Activated naive CD4-positive, alpha-beta T cell treated with anti-CD3 and anti-CD28 coated beads, Interleukin-2, amount 50 U/mL, for 72 hours (primary cell): Measurements from ENCODE around the gene SMIM29. TPM values are rescaled to one million over a fixed set of nuclear protein-coding genes. Genes with fewer than 3 reads are reported as not detected.
"Not testable (repeated sequence)": the region's sequence is repeated elsewhere in the genome, so short reads cannot be mapped to it uniquely, and the experiment has no call there.

Experiments
- ATAC-seq, 2 donors: fragments of 150-1000 bp; cut with Tn5 transposase; 2 replicates each; pipeline ENCODE4 v1.10.0; 2021; ENCODE audit warnings: mild to moderate bottlenecking in 2 of 2, moderate library complexity in 2 of 2
- DNase-seq, 2 donors: peaks; one replicate each; pipeline ENCODE4 v3.0.0; 2021 to 2022; ENCODE audit warnings: low spot score in 2 of 2
- H3K27ac Mint-ChIP-seq, 2 donors: one replicate each; pipeline ENCODE4 v1.8.0; 2022; ENCODE audit warnings: mild to moderate bottlenecking in 2 of 2, mixed read lengths in 2 of 2
- H3K36me3 Mint-ChIP-seq, 2 donors: one replicate each; pipeline ENCODE4 v1.8.0; 2022; ENCODE audit warnings: mixed read lengths in 2 of 2
- H3K9me3 Mint-ChIP-seq, 2 donors: one replicate each; pipeline ENCODE4 v1.8.0; 2022; ENCODE audit warnings: mixed read lengths in 2 of 2
- total RNA-seq, 2 donors: library from RNA; stranded (reverse); gene quantifications; one replicate each; pipeline ENCODE4 v1.2.3, GENCODE V29; 2022

SMIM29 gene
- total RNA-seq, 2 donors from 2014 or later: 12.8 to 25.1 TPM

DNA sequence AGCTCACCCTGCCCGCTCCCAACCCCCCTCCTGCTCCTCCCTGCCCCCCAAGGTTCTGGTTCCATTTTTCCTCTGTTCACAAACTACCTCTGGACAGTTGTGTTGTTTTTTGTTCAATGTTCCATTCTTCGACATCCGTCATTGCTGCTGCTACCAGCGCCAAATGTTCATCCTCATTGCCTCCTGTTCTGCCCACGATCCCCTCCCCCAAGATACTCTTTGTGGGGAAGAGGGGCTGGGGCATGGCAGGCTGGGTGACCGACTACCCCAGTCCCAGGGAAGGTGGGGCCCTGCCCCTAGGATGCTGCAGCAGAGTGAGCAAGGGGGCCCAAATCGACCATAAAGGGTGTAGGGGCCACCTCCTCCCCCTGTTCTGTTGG, 3.1 kb downstream of the SMIM29 start:
- not testable (repeated sequence) for ATAC-seq, H3K9me3 Mint-ChIP-seq, DNase-seq
- Mint-ChIP-seq H3K36me3 (peaks cover 23 to 25% of the 10 kb centered on the region in 2 donors), H3K27ac (peak overlapping the region in 1 of 2 donors; percentile 87)

DNA sequence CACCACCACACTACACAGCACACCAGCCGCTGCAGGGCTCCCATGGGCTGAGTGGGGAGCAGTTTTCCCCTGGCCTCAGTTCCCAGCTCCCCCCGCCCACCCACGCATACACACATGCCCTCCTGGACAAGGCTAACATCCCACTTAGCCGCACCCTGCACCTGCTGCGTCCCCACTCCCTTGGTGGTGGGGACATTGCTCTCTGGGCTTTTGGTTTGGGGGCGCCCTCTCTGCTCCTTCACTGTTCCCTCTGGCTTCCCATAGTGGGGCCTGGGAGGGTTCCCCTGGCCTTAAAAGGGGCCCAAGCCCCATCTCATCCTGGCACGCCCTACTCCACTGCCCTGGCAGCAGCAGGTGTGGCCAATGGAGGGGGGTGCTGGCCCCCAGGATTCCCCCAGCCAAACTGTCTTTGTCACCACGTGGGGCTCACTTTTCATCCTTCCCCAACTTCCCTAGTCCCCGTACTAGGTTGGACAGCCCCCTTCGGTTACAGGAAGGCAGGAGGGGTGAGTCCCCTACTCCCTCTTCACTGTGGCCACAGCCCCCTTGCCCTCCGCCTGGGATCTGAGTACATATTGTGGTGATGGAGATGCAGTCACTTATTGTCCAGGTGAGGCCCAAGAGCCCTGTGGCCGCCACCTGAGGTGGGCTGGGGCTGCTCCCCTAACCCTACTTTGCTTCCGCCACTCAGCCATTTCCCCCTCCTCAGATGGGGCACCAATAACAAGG, 3.6 kb downstream of the SMIM29 start:
- Mint-ChIP-seq H3K36me3 (peaks cover 25 to 28% of the 10 kb centered on the region in 2 donors), H3K27ac (peak overlapping the region; percentile 87)
- not testable (repeated sequence) for ATAC-seq, DNase-seq, H3K9me3 Mint-ChIP-seq

DNA sequence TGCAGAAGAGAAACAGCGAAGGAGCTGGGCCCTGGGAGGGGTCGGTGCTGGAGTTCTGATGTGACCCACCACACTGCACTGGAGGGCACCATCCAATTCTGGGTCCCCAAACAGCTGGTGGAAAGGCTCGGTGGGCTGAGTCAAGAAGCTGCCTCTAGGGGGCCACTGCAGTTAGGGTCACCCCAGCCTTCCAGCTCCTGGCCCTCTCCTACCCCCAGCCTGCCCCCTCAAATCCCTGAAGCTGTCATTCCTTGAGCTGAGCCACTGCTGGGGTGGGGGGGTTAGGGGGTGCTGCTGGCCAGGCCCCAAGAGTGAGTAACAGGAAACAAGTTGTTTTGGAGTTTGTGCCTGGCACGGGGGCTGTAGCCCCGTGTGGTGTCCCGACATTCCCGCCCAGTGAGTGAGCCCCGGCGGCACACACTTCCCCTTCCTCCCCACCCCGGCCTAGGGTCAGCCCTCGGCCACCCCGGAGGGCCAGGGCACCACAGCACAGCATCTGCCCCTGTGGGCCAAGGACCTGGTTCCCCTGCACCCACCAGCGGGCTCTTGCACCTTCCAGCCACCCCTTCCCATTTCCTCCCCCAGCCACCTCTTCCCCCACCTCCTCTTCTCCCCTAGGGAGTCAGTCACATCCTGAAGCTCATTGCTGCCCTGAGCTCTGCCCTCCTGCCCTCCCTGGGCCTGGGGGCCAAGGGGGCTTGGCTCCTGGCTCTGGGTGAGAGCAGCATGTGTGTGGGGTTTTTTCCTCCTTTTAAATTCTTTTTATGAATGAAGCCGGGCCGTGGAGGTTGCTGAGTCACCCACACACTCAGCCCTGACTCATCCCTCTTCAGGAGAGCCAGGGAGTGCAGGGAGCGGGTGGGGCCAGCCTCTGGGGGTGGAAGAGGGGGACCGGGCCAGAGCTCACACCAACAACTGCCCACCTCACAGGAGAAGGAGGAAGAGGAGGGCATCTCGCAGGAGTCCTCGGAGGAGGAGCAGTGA, 4.6 kb downstream of the SMIM29 start:
- Mint-ChIP-seq H3K9me3 (no peaks in the 10 kb centered on the region), H3K36me3 (peaks cover 25 to 35% of the 10 kb centered on the region in 2 donors), H3K27ac (peak overlapping the region; percentile 87 to 89)
- ATAC-seq (peak; percentile 18 to 36), DNase-seq (peak in 1 of 2 donors; percentile 77)

DNA sequence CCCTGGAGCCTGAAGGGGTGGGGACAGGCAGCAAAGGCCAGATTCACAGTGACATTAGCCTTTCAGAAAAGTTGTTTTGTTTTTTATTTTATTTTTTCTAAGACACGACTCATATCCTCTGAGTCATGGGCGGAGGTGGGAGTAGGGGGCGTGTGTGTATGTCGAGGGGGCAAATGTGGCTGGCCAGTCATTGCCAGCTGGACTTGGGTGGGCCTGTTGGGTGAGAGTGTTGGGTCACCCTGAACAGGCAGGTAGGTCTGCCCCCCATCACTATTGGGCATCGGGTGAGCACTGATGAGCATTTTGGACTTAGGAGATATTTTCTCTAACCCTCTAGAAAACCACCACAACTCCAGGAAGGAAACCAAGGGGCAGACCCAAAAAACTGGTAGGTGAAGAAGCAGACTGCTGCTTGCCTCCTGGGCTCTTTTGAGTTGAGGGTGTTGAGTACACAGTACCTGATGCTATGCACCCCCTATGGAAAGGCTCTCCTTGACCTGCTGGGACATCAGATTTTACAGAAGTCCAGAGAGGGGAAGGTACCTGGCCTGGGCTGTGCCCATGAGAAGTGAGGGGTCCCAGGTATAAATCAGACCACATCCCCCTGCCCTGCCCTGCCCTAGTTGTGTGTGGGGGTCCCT, 5.6 kb downstream of the SMIM29 start:
- Mint-ChIP-seq H3K36me3 (peaks cover 30 to 41% of the 10 kb centered on the region in 2 donors), H3K27ac (peak overlapping the region; percentile 87 to 93), H3K9me3 (no peaks in the 10 kb centered on the region)
- ATAC-seq (peak in 1 of 2 donors; percentile 7), DNase-seq (no peak)

DNA sequence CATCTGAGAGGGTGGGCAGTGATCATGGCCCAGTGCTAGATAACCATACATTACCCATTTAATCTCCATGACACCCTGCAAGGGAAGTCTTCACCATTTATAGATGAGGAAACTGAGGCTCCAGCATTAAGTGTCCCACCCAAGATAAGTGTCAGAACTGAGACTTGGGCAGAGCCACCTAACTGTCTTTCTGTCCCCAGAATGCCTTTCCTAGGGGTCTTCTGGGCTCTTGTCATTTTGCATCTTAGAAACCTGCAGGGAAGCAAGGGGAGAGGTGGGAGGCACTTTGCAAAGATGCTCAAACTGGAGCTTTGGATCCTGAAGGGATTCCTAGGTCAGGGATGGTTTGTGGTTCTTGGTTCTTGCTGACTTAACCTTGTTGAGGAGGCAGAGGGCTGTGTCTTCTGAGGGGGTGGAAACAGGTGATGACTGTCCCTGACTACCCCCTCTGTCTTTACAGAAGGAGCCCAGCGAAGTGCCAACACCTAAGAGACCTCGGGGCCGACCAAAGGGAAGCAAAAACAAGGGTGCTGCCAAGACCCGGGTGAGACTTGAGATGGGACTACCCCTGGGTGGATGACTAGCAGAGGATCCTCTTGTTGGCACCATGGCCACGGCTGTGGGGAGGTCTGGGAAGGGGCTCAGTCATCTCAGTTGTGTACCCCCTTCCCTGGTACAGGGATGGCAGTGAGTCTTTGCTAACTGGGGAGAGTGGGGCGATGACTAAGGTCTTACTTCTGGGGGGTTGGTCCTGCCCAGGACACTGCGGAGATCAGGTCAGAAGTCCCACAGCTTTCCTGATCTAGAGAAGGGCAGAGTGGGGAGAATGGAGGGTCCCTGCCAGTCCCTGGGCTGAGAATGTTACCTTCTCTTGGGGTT, 6.3 kb downstream of the SMIM29 start:
- H3K9me3 Mint-ChIP-seq: no peaks in the 10 kb centered on the region
- H3K27ac Mint-ChIP-seq: peak overlapping the region; percentile 87 to 93
- H3K36me3 Mint-ChIP-seq: peaks cover 33 to 45% of the 10 kb centered on the region in 2 donors
- ATAC-seq (peak in 1 of 2 donors; percentile 33), DNase-seq (no peak)

DNA sequence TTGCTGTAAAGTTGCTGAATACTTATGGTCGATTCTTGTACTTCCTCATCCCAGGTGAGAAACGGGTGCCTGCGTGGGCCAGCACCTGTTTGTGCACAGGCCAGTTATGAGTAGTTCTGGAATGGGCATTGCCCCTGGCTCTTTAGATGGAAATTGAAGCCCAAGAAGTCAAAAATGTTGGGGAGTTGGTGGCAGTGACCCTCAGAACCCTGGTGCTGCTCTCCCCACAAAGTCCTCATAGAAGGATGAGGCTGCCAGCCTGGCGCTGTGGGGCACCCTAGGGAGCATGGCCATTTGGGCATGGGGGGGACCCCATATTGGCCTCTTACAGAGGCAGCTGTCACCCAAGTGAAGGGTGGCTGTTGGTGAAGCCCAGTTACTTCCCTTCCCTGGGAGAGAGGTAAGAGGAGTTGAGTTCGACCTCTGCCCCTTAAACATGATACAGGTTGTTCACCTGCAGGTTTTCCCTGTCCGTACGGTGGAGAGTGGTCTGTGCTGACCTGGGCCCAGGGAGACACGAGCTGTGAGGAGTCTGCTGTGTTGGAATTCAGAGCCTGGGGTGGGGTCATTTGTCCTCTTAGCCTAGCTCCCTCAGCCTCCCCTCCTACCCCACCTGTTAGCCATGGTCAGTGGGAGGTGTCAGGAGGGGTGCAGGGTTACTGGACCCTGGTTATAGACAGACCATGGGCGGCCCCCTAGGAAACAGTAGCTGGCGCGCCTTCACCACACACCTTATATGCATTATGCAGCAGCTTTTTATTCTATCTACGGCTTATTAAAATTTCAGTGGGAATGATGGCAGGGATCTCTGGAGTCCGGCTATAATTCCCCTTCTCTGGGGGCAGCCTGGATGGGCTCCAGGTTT, 7.2 kb downstream of the SMIM29 start:
- Mint-ChIP-seq H3K27ac (peak overlapping the region; percentile 79 to 87), H3K9me3 (no peaks in the 10 kb centered on the region), H3K36me3 (peaks cover 33 to 45% of the 10 kb centered on the region in 2 donors)
- DNase-seq (no peak), ATAC-seq (no peak)

DNA sequence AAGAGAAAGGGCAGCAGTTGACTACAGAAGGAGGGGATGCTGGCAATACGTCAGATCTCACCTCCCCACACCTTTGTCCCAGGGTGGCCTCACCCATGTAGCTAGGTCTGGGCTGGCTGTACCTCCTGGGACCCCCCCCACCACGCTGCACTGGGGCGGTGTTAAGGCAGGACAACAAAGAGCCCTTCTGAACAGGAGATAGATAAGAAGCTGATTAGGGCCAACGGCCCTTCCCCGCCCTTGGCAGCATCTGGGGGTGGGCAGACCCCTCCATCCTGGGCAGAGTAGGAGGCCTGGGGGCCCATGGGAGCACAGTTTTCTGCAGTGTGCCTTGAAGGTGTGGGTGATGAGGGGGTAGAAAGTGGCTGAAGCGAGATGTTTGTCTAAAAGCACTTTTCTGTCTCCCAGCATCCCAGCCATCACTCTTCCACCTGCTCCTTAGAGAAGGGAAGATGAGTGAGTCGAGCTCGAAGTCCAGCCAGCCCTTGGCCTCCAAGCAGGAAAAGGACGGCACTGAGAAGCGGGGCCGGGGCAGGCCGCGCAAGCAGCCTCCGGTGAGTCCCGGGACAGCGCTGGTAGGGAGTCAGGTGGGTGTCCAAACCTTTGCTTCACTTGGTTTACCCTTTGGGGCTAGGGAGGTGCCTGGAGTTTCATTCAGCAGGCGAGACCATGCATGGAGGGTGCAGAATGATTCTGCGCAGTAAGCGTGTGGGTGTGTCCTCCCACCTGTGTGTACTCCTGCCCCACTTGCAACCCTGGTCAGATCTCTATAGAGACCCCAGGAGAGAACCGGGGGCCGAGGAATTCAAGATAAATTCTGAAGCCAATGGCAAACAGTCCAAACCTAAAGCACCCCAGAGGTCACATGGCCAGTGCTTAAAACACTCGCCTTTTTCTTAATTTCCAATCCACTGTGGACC, 8.2 kb downstream of the SMIM29 start:
- DNase-seq (no peak), ATAC-seq (no peak)
- Mint-ChIP-seq H3K36me3 (peaks cover 33 to 45% of the 10 kb centered on the region in 2 donors), H3K27ac (peak overlapping the region; percentile 87 to 91), H3K9me3 (no peaks in the 10 kb centered on the region)

DNA sequence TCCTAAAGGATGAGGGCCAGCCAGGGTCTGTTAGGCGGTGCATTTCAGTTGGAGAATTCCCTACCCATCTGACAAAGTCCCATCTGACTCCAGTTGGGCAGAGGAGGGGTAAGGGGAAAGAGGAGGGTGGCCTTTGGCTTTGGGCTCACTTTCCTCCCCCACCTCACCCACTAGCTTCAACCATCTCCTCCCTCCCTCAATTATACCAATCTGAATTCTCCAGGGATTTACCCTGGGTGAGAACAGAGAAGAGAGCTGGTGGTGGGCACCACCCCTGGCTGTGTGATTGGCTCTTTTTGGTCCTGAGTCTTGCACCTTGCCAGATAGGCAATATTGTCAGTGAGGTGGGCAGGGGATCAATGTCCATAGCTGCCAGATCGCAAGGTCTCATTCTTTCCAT, 8.9 kb downstream of the SMIM29 start:
- no peak for DNase-seq

DNA sequence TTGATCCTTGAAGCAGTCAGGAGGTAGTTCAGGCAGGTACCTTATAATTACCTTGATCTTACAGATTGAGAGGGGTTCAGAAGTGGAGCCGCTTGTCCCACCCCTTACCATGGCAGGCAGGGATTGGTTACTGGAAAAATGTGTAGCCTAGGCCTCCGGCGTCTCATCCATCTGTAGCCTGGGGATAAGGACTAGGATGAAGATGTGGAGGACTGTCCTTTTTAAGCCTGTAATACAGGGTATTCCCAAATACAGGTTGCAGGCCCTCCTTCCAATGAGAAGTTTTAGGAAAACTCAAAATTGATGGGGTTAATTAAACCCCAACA, 9.3 kb downstream of the SMIM29 start:
- ATAC-seq: no peak
- no peak for DNase-seq
- H3K9me3 Mint-ChIP-seq: no peaks in the 10 kb centered on the region
- H3K27ac Mint-ChIP-seq: peak overlapping the region; percentile 90 to 99
- H3K36me3 Mint-ChIP-seq: peaks cover 33 to 45% of the 10 kb centered on the region in 2 donors

More for the DNA sequence above, 8.9 kb downstream of the SMIM29 start:
- peak overlapping the region; percentile 90 to 91 for H3K27ac Mint-ChIP-seq
- no peaks in the 10 kb centered on the region for H3K9me3 Mint-ChIP-seq
- peaks cover 33 to 45% of the 10 kb centered on the region in 2 donors for H3K36me3 Mint-ChIP-seq
- no peak for ATAC-seq

DNA sequence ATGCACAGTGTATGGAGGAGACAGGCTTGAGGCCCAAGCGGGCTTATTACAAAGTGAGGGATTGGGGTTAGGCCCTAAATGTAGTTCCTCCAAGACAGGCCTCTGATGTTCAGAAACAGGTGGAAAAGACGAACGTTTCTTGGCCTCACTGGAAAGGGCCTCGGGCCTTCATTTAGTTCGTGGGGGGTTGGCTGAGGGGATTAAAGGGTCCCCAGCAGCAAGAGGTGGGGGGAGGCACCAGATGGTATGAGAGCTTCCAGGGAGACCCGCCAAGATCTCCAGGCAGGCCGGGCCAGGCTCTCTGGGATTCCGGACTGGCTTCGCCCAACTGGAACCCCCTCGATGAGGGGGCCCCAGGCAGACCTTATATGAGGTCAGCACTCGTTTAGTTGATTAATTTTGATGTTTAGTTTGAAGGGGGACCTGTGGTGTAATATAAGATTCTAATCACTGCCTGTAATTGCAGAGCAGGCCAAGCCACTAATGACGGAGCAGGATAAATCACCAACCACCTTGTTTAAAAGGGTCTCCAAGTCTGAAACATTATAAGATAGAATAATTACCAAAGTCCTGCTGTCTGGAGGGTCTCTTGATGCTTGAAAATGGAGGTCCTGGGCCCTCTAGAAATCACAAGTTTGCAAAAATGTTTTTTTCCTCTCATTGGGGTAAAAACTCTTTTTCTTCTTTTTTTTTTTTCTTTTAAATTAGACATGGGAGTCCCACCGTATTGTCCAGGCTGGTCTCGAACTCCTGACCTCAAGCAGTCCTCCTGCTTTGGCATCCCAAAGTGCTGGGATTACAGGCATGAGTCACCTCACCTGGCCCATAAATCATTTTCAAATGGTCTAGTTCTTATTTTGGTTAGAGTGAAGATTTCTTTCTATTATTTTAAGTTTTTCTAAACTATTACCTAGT, 10.0 kb downstream of the SMIM29 start:
- ATAC-seq (no peak), DNase-seq (no peak)
- H3K27ac Mint-ChIP-seq: peak overlapping the region; percentile 90 to 99
- no peaks in the 10 kb centered on the region for H3K9me3 Mint-ChIP-seq
- peaks cover 33 to 45% of the 10 kb centered on the region in 2 donors for H3K36me3 Mint-ChIP-seq

DNA sequence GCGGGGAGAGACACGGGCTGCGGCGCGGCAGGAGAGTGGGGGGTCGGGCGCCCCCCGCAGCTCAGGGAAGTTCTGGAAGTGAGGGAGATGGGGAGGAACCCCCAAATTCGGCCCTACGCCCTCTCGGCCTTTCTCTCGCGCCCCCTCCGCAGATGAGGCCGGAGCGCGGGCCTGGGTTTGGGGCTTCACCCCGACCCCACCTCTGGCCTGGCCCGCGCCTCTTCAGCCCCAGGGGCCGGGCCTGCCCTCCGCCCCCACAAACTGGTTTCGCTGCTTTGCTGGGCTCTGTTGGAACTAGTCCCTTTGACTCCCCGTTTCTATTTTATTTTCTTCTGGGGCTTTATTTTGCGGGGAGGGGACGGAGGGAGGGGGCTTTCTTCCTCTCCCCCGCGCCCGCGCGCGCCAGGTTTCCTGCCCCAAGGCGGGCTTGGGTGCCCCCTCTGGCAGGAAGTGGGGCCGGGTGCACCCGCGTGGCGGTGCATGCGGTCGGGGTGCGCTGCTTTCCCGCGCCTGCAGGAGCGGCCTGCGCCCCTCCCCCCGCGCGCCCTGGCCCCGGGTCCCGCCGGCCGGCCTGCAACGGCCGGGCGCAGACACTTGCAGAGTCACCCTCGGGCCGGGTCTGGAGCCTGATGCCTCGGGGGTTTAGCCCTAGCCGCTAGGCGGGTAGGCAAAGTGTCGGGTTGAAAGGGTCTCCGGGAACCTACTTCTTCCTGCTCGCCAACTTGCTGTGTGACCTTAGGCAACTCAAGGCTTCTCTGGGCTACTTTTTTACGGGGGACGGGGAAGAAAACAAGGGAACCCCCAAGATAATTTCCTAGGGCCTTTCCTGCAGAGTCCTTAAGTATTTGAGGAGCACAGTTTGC, 10.9 kb downstream of the SMIM29 start:
- peak; percentile 80 to 83 for DNase-seq
- H3K9me3 Mint-ChIP-seq: no peaks in the 10 kb centered on the region
- H3K36me3 Mint-ChIP-seq: peaks cover 30 to 44% of the 10 kb centered on the region in 2 donors

DNA sequence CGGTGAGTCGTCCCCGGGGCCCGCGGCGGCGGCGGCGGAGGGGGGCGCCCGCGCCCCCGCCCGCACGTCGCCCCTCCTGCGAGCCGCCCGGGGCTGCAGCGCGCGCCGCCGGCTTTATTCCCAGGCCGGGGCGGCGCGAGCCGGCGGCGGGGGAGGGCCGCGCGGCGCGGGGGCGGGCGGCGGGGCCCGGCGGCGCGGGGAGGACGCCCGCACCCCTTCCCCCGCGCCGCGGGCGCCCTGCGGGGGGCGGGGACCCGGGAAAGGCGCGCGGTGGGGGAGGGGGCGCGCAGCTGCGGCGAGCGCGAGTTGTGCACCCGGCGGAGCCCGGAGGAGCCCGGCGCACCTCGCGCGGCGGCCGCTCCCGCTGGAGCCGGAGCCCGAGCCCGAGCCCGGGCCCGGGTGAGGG, 11.5 kb downstream of the SMIM29 start:
- Mint-ChIP-seq H3K9me3 (no peaks in the 10 kb centered on the region), H3K36me3 (peaks cover 24 to 38% of the 10 kb centered on the region in 2 donors), H3K27ac (no peak overlapping the region)
- DNase-seq (no peak), ATAC-seq (peak in 1 of 2 donors; percentile 4)

More for the DNA sequence above, 10.9 kb downstream of the SMIM29 start:
- peak overlapping the region; percentile 90 to 99 for H3K27ac Mint-ChIP-seq
- peak; percentile 20 to 21 for ATAC-seq
